AG10803 (cell line): ENCODE data around the gene CERS6.

Source experiments
- DNase-seq: peaks from one replicate; pipeline ENCODE4 v3.0.0; 2010; ENCODE audit warnings: low read depth
- H3K4me3 ChIP-seq: 2 replicates; pipeline ENCODE4 v1.5.1; 2011; ENCODE audit warnings: mild to moderate bottlenecking, low read length, control low read depth
- CTCF ChIP-seq: conservative IDR thresholded peaks from 2 replicates; pipeline ENCODE4 v1.5.1; 2011; ENCODE audit warnings: mild to moderate bottlenecking, low read length, control low read depth, inconsistent platforms

The CERS6 gene

DNA sequence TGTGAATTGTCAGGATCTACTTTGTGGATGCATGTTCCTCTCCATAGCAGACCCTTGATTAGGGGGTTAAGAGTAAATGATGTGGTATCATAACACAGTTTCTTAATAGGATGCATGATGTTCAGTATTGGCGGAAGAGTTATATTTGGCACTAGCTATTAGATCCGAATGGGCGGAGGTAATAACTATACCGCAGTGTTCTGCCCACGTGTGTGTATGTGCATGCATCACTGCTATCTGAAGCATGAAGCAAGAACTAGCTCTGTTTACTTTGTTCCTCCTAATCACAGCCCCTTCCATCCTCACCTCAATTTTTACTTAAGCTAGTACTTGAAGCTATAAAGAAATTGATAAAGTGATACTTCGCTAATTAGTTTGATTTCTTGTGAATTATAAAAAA, 186.8 kb downstream of the CERS6 start:
- no peak for DNase-seq
- no peak for TF ChIP-seq CTCF
- no peak overlapping the region for H3K4me3 ChIP-seq

- H3K4me3 ChIP-seq, result no peak overlapping the region
- no peak for TF ChIP-seq CTCF
- DNase-seq, result peak; percentile 20
These were observed 187.9 kb downstream of the CERS6 start for GRCh38 chr2:168643979-168644378.

DNA sequence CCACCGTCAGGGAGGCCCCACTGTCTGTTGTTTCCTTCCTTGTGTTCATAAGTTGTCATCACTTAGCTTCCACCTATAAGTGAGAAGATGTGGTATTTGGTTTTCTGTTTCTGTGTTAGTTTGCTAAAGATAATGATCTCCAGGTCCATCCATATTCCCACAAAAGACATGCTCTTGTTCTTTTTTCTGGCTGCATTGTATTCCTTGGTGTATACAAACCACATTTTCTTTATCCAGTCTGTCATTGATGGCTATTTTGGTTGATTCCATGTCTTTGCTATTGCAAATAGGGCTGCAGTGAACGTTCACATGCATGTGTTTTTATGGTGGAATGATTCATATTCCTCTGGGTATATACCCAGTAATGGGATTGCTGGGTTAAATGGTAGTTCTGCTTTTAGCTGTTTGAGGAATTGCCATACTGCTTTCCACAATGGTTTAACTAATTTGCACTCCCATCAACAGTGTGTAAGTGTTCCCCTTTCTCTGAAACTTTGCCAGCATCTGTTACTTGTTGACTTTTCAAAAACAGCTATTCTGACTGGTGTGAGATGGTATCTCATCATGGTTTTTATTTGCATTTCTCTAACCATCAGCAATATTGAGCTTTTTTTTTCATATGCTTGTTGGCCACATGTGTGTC, 189.7 kb downstream of the CERS6 start:
- no peak for TF ChIP-seq CTCF
- no peak overlapping the region for H3K4me3 ChIP-seq
- DNase-seq, result no peak

GRCh38 chr2:168649105-168649504, 193.0 kb downstream of the CERS6 start:
- TF ChIP-seq CTCF, result no peak
- H3K4me3 ChIP-seq, result no peak overlapping the region
- no peak for DNase-seq

DNA sequence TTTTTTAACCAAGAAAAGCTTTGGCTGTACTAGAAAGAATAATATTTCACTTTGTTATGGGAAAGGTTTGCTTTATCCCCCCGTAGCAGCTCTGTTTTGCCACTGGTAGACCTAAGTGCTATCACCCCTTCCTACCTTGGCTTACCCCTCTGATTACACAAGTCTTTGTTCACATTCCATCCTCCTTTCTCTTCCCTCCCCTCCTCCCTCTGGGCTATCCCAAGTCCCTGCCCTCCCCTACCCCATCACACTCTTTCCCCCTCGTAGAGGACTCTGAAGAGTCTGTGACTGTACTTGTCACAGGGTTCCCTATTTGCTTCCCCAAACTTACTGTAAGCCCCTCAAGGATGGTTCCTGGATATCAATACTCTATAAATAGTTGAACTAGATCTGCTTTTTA, 193.5 kb downstream of the CERS6 start:
- no peak for TF ChIP-seq CTCF
- no peak for DNase-seq
- H3K4me3 ChIP-seq, result no peak overlapping the region

DNA sequence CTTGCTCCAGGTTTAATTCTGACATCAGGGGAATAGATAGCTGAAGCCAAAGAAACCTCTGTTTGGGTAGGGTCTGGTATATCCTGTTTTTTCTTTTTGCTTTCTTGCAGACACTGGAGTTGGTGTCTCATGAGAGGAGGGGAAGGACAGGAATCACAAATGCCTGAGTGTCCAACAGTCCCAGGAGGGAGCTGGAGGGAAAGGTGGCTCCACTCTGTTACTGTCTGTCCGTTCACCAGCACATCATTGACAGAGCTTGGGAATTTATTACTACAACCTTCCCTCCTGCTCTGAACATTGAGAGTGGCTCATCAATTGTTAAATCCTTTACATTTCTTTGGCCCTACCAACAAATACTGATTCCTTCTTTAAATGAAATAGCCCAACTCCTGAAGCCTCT, 194.1 kb downstream of the CERS6 start:
- DNase-seq, result no peak
- no peak overlapping the region for H3K4me3 ChIP-seq
- TF ChIP-seq CTCF, result no peak

DNA sequence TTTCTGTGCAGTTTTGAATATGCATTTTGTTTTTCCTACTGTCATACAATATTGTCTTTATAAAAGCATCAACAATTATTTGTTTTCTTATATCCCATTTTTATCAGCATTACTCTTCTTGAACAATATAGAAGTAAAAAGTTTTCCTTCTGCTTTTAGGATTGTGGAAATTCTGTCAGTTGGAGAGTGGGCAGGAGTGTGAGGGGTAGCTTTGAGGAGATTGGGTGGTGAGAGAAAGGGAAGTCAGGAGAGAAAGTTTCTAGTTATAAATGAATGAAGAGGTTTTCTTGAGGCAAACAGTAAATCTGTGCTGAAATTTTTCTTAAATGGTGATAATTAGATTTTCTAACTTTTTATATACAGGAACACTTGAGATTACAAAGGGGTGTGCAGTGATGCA, 194.7 kb downstream of the CERS6 start:
- no peak overlapping the region for H3K4me3 ChIP-seq
- no peak for DNase-seq
- TF ChIP-seq CTCF, result no peak
